GM18502 (cell line): ENCODE data around the gene MED12L.

Source experiments
- ATAC-seq: cut with Tn5 transposase; IDR thresholded peaks from one replicate; pipeline ENCODE4 v1.9.1; 2021; ENCODE audit warnings: mild to moderate bottlenecking; ENCODE audit not compliant: unreplicated experiment, poor library complexity

MED12L gene

DNA sequence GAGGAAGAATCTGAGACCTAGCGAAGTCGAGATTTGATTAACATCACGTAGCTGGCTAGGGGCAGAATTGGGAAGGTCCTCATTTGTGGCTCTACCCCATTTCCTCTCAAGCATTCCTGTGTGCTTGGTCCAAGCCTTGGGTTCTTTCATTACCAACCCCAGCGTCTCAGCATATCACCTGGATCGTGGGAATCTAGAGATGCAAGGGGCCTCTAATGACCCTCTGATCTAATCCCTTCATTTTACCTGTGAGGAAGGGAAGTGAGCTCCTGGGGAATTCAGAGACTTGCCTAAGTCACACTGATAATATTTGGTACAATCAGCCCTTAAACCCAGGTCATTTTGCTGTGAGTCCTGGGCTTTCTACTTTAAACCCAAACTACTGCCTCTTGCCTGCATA, 229.1 kb downstream of the MED12L start:
- ATAC-seq = no peak

DNA sequence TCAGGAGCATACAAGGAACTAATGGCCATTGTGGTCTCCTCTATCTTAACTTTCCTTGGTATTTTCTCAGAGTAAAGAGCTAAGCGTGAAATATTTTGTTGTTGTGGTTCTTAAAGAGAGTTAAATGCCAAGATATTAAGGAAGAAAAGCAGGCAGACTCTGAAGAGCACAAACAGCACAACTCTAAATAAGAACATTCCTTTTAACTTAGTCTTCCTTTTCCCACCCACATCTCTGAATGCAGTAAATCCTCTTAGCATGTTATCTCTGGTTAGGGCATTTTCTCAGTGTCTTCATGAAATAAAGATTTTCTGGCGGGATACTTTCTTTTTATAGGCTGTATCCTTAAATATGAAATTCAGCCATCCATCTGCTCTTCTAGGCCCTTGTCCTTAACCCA, 229.7 kb downstream of the MED12L start:
- no peak for ATAC-seq

DNA sequence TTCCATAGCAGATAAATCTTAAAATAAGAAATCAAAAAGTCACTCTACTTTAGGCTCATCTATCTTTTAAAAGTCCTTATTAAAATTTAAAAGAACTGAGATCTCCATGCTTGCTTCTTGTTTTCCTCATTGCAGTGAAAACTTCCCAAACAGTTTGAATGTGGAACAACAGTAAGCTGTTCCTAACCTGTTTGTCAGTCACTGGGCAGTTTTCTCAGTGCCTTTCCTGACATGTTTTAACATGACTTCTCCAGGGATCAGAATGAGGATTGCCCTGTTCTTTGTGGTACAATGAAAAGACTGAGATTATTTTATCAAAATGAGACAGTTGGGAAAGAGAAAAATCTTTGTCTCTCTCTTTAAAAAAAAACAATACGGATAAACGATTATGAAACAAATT, 230.4 kb downstream of the MED12L start:
- ATAC-seq = no peak

DNA sequence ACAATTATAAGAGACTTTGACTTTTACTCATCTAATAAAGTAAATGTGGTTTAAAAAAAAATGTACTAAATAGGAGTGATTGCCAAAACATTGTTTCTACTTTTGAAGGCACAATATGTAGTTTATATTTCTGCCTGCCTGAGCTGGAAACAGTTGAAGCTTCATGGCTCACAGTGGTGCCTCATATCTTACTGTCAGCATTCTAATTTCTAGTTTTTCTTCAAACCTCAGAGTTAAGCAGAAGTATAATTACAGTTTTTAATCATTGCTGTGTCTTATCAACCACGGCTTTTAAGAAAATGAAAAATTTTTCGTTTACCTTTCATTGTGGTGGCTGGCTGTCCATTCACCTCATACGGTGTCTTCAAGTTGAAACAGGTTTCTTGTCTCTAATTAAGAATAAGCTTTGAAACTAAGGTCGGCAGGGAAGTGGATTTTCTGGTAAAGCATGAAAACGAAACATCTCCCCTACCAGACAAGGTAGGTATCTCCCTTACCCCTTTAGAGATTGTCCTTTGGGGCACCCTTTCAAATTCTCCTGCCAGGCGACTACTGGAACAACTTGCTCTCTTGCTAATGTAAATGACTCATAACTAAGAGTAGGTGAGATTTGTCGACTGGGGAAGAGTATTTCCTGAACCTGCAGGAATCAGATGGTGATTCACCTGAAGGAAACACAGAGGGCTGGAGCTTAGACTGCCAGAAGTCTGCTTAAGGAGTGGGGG, 231.0 kb downstream of the MED12L start, which contains the start of gene GPR87:
Gene GPR87 (minus strand): TSS at position 554 of the 725 bp plus-strand sequence. CDS start 16,720 bp downstream, outside the sequence.
- peak; percentile 76 for ATAC-seq

DNA sequence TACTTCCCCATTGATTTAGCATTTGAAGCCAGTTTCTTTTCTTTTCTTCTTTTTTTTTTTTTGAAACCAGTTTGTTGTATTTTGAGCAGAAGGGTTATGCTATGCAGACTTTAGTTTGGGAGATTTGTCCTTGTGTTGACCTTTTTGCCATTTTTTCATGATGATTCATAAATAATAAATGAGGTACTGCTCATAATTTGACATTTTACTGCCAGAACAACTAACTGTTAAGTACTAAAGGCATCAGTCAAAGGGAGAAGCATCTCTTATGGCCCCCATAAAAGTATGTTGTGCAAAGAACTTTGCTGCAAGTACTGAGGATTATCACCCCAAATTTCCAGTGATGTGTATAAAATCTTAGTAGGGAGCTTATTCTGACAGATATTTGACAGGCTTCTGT, 232.8 kb downstream of the MED12L start:
- no peak for ATAC-seq

DNA sequence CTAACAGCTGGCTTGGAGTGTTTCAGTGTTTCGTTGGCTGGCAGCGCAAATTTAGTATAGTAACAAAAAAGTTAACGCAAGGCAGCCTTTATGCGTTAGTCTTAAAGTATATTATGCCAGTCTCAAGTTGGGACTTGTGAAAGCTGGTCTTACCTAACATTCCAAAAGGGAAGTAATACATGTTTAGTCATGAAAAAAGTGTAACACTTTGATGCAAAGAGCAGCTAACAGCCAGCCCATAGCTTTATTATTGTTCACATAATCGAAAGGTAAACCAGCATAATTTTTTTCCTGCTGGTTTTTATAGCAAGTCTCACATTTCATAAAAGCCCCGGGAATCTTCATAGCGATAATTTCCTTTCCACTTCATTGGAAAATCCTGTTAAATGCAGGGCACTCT, 233.5 kb downstream of the MED12L start:
- no peak for ATAC-seq

DNA sequence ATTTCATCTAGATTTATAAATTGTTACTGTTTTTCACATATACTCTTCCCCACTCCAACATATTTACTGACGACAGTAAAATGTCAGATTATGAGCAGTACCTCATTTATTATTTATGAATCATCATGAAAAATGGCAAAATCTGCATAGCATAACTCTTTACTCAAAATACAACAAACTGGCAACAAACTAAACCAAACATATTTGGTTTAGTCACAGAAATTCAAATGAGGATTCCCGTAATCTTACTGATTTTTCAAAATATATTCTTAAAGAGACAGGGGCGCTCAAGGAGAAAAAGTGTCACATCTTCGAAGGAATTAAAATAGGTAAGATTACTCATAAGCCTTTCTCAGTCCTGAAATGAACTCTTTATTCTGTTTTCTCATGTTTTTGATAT, 234.2 kb downstream of the MED12L start:
- ATAC-seq = no peak

DNA sequence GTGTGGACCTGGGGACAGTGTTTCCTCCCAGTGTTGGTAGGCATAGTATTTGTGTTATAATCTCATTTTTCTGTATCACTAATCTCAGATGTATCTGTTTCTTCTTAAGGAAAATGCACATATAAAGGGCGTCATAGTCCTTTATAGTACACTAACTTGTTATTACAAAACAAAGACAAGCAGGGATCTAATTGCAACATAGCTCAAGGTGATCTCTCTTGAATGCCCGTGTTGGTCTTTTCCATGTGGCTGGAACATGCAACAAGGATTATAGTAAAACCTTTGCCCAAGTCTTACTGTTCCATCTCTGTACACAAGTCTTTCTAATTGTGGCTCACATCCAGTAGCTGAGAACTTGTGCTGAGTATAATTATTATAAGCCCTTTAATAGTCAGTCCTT, 234.7 kb downstream of the MED12L start:
- no peak for ATAC-seq

DNA sequence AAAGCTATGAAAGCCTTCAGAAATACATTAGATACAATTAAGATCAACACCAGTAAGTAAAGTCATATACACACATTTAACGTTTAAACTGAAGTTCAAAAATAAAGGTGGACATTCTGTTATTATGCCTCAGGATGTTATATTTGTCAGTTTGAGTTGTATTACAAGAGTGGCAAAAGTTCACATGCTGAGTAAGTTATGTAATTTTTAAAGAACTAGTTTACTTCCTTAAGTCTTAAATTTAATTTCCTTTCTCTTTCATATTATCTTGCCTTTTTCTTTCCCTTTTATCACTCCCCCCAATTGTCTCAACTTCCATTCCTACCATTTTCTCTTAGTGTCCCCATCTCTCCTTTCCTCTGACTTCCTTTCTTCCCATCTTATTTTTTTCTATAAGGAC, 236.1 kb downstream of the MED12L start:
- no peak for ATAC-seq

DNA sequence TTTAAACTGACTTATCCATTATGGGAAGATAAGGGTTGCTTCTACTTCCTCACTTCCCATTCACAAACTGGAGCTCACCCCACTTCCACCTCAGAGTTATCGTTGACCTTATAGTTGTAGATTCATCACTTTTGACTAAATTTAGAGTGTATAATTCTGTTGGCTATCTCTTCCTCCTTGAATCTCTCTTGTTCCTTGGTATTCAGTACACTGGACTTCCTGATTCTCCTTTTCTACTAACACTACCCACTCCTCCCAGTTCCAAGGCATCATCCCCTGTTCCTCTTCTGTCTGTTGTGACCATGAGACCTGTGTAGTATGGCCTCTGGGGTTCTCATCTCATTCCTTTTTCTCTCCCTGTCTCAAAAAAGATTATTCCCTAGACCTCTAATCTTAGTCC, 237.0 kb downstream of the MED12L start:
- ATAC-seq = no peak

DNA sequence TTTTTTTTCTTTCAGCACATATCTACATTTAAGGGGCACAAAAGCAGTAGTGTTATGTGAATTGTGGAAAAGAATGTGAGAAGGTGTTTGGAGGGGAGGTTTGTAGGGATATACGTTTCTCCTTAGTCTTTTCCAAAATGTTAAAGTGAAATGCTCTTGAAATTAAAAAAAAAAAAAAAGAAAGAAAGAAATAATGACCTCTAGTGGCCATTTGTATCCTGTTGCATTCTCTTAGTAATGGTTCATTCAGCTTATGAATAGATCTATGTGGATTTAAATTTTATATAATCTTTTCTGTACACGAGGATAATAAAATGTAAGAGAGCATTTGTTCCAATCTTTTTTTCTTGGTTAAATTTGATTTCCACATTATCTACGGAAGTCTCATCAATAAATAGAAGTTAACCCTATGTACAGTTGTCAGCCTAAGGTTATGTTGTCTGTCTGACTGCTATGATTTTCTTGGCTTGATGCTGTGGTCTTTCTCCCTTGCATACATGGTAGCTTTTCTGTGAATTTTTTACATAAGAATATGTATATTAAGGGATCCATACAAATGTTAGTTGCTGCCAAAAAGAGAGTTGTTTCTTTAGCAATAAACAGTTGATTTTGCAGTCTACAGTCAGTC, 242.2 kb downstream of the MED12L start:
- no peak for ATAC-seq

DNA sequence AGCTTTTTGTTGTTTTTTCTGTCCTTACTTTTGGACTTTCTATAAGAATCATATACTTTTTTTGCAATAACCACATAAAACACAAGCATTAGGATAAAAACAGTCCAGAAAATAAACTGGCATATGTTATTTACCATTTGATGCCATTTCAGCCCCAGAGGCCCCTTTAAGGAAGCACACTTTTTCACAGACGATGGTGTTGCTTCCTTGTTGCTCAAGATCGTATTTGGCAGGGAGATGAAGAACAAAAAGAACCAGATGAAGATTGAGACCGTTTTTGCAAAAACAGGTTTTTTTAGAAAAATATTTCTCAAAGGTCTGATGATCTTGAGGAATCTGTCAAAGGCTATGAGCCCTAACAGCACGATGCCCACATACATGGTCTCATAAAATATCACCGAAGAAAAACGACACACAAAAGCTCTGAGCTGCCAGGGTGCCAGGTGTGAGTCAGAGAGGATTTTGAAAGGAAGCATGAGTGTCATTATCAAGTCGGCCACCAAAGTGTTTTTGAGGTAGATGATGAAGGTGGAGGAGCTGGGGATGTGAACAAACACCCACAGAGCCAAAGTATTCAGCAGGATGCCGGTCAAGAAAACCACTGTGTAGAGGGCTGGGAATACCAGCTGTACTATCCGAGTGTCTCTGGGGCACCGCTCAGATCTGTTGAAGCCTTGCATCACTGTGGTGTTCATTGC, 243.0 kb downstream of the MED12L start:
- ATAC-seq = no peak

DNA sequence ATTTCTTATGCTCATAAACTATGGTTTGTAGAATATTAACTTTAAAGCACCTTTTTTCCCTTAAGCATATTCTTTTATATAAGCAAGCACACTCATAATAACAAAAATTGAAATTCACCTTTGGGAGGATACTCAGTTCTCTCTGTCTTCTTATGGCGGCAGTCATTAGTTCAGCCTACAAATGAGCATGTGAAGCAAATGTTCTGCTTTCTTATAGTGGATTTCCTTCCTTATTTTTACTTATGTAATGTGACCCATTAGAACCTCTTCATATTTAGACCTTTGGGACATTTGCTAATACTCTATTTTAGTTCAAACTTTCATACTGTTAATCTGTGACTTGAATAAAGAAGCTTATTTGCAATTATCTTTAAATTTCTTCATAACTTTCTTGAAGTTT, 243.9 kb downstream of the MED12L start, which contains the start of gene P2RY13:
Gene P2RY13 (minus strand): TSS at position 187 of the 400 bp plus-strand sequence. CDS start 21 bp downstream, at position 166.
- no peak for ATAC-seq

DNA sequence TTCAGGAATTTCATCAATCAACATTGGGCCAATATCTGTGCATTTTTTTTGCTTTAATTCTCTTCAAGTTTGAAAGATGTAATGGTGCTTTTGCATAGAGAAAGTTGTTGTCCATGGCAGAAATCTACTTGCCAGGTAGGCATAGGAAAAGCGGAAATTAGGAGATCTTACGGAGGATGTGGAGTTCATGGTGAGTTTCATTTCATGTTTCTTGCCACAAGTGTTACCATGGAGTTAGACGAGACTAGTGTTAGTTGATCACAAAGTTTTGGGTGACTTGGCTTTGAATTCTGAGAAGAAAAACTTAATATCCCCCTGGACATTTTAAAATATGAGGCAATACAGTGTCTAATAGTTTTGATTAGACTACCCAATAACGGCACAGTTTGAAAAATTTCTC, 244.9 kb downstream of the MED12L start:
- no peak for ATAC-seq

DNA sequence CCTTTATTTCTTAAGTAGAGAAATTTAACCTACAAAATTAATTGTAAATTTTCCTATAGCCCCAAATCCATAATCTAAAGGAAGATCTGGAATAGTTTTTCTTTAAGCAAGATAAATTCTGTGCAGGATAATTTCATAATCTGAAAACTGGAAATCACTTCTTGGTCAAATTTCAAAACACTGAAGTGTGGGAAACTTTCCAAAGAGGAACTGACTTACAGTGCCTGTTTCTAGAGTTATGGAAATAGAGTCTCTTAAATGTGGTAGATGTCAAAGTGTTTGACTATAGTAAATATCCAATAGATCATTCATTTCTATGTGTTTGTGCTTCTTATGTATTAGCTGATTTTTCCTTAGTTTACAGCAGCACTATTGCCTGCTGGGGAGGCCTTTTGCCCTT, 245.4 kb downstream of the MED12L start:
- no peak for ATAC-seq

DNA sequence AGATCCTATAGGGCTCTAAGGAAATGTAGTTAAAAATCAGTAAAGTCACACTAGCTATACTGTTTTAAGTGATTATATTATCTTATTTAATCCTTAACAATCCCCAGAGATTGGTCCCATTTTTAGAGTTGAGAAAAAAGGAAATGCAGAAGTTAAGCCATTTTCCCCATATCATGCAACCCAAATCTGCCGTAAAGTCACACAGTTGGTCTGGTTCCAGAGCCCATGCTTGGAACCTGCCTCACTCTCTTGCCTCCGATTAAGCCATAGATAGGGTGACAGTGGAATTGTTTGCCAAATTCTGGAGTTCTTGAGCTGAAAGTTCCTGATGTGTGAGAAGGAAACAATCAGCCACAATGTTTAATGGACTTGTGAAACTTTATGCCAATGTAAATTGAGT, 246.2 kb downstream of the MED12L start:
- no peak for ATAC-seq

DNA sequence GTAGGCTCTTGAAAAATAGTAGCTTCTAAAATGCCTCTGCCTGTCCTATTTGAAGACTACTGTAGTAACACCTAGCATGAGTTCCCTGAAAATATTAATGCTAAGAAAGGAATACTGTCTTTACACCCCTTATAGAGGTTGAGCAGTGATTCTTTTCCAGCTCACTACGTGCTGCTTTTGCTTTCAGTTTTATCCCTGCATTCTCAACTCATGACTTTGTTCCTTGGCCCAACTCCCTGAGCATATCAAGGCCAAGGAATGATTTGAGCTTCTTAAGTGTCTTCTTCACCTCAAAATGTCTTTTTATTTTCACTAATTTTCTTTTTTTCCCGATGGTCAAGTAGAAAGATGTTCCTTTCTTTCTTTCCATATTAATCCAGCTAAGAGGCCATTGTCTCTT, 260.4 kb downstream of the MED12L start:
- ATAC-seq = no peak

DNA sequence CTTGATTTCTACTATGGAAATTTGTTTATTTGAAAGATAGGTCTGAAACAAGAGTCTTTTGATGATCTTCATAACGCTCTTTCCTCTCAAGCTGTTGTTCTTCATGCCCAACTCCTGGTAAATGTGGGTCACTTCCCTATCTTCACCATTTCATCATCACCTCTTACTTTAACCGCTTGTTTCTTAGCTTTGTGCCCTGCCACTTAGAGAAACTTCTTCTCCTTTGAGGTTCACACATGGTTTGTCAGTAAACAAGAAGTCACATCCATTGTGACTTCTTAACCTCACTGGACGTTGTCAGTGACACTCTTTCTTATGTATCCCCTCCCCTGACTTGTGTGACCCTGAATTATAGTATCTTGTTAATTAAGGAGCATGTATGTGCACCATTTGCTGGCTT, 260.8 kb downstream of the MED12L start:
- ATAC-seq = no peak

DNA sequence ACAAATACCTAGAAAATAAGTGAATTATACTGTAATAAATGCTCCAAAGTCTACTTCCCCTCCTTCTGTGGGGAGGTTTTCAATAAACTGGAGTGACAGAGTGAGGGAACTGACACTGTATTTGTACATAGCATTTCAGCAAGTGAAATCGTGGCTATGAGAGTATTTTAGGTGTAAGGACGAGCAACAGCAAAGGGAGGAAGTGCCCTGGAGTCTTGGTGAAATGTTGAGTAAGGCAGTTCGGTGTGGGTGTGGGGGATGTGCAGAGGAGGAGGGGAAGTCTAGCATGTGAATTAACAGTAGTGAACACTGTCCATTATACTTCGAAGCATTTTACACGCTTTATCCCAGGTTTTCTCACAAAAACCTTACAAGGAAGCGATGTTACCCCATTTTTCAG, 262.0 kb downstream of the MED12L start:
- ATAC-seq = no peak

DNA sequence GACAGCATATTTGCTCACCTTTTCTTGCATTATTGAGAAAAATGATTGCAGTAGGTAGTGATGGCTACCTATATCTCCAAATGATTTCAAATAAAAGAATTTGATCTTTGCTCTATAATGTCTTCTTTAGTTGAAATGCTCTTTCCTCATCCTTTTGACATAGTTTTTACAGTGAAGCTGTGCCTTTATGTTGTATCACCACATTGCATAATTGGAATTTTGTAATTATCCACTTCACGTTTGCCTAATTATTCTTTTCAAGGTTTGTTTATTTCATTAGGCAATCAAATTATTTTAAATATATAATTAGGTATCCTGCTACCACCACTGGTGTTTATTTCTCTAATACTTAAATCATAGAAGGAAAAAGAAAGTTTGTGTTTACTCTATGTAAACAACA, 265.2 kb downstream of the MED12L start:
- ATAC-seq = no peak

DNA sequence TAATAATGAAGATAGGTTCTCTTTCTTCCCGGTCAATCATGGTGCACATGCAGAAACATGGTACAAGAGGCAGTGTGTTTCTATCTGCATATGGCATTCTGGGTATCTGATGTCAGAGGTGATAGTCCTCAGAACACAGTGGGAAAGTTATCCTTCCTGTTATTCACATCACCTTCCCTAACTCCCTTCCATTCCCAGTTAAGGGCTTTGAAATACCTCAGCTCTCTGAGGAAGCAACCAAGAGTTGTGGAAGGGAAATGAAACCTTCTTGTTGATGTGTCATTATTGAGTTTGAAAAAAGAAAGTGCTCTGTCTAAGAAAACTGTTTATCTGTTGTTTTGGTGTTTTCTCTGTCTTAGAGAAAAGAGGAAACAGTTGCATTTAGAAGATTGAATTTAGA, 265.8 kb downstream of the MED12L start:
- peak; percentile 90 for ATAC-seq
